OCI-LY7 (cell line): ENCODE results near the gene SV2B. TPM values are rescaled to one million over a fixed set of nuclear protein-coding genes. Genes with fewer than 3 reads are reported as not detected.

ENCODE experiments used
- BruUV-seq: library from RNA; stranded (reverse); fragments of 400-500 nt; replicated peaks from 2 replicates; lab custom pipeline; 2021; lab: Mats Ljungman, UMichigan
- CTCF ChIA-PET: fragments of 300-600 bp; sonication (Branson Sonifier 250); formaldehyde crosslinking; loops from one replicate; lab custom pipeline; 2022; ENCODE audit warnings: antibody characterized with exemption; ENCODE audit not compliant: unreplicated experiment; lab: Charles Lee
- POLR2A ChIA-PET: fragments of 300-600 bp; sonication (Branson Sonifier 250); formaldehyde crosslinking; loops from one replicate; lab custom pipeline; 2022; ENCODE audit warnings: antibody characterized with exemption; lab: Charles Lee
- DNase-seq: peaks from one replicate; pipeline ENCODE4 v3.0.0-alpha.2; 2015; ENCODE audit warnings: low spot score
- H2AFZ ChIP-seq: fragments of 200-600 bp; sonication (generic), shearing (Covaris generic); 2 replicates; pipeline ENCODE4 v1.6.1; 2014; ENCODE audit warnings: mild to moderate bottlenecking, antibody characterized with exemption, low read length, moderate library complexity
- H3K27ac ChIP-seq: fragments of 200-600 bp; sonication (generic); 2 replicates; pipeline ENCODE4 v1.5.1; 2014; ENCODE audit warnings: mixed run types, low read depth, mild to moderate bottlenecking, moderate library complexity, low read length, inconsistent platforms; ENCODE audit not compliant: poor library complexity, severe bottlenecking
- H3K36me3 ChIP-seq: fragments of 200-600 bp; sonication (generic); 2 replicates; pipeline ENCODE4 v1.6.1; 2014; ENCODE audit warnings: mild to moderate bottlenecking, antibody characterized with exemption, low read length, moderate library complexity, mixed read lengths; ENCODE audit not compliant: insufficient read depth
- H3K4me1 ChIP-seq: fragments of 200-600 bp; sonication (generic); 2 replicates; pipeline ENCODE4 v1.5.1; 2014; ENCODE audit warnings: mild to moderate bottlenecking, low read length; ENCODE audit not compliant: insufficient read depth, poor library complexity, severe bottlenecking
- H3K4me2 ChIP-seq: fragments of 200-600 bp; sonication (generic); 2 replicates; pipeline ENCODE4 v1.6.1; 2014; ENCODE audit warnings: mild to moderate bottlenecking, low read length
- H3K4me3 ChIP-seq: fragments of 200-600 bp; sonication (generic); 2 replicates; pipeline ENCODE4 v1.5.1; 2014; ENCODE audit warnings: mild to moderate bottlenecking, low read depth, low read length; ENCODE audit not compliant: poor library complexity, severe bottlenecking
- H3K79me2 ChIP-seq: fragments of 200-600 bp; sonication (generic); 2 replicates; pipeline ENCODE4 v1.6.1; 2016; ENCODE audit warnings: low read depth, mild to moderate bottlenecking, low read length, moderate library complexity, mixed read lengths; ENCODE audit not compliant: insufficient read depth
- H3K9me2 ChIP-seq: fragments of 200-600 bp; sonication (generic); 2 replicates; pipeline ENCODE4 v1.6.1; 2016; ENCODE audit warnings: mild to moderate bottlenecking, low read length, mixed read lengths; ENCODE audit not compliant: insufficient read depth
- H3K9me3 ChIP-seq: fragments of 200-600 bp; sonication (generic); 2 replicates; pipeline ENCODE4 v1.6.1; 2014; ENCODE audit warnings: mild to moderate bottlenecking, mixed run types, low read length, mixed read lengths
- H4K20me1 ChIP-seq: fragments of 200-600 bp; sonication (generic); 2 replicates; pipeline ENCODE4 v1.6.1; 2014; ENCODE audit warnings: mild to moderate bottlenecking, antibody characterized with exemption, low read length, moderate library complexity, mixed read lengths; ENCODE audit not compliant: insufficient read depth
- CTCF ChIP-seq: fragments of 200-600 bp; sonication (generic); conservative IDR thresholded peaks from 2 replicates; pipeline ENCODE4 v1.5.1; 2014; ENCODE audit warnings: mild to moderate bottlenecking, antibody characterized with exemption, low read length, moderate library complexity, mixed read lengths
- EZH2phosphoT487 ChIP-seq: fragments of 200-600 bp; sonication (generic); IDR thresholded peaks from 2 replicates; pipeline ENCODE4 v1.6.1; 2018; ENCODE audit warnings: low read depth, borderline replicate concordance, mild to moderate bottlenecking, mixed run types, antibody characterized with exemption, low read length, moderate library complexity, mixed read lengths
- intact Hi-C: fragments of 100-400 bp; cut with micrococcal nuclease; formaldehyde crosslinking; loops from one replicate; pipeline ENCODE4 v1.10.0; 2022; ENCODE audit not compliant: unreplicated experiment
- total RNA-seq, 2 experiments: library from RNA; depleted of rRNA in 1 of 2; stranded (reverse); fragments of >200 nt in 1 of 2; shearing (Covaris generic) in 1 of 2; gene quantifications; 2 replicates each; pipeline ENCODE4 v1.2.3, GENCODE V29; 2014 to 2022

Gene SV2B
- total RNA-seq, 2 experiments from 2014 or later = 0.15 TPM; not detected in 1

GRCh38 chr15:91113030-91113429 lies 13.0 kb downstream of the SV2B start:
- Histone ChIP-seq H3K79me2 (no peaks in the 10 kb centered on the region), H3K27ac (no peak overlapping the region), H3K4me2 (no peak overlapping the region), H2AFZ (no peak overlapping the region), H3K4me1 (no peaks in the 10 kb centered on the region), H3K9me2 (no peaks in the 10 kb centered on the region), H3K9me3 (no peaks in the 10 kb centered on the region), H3K36me3 (no peaks in the 10 kb centered on the region), H3K4me3 (no peak overlapping the region), H4K20me1 (no peaks in the 10 kb centered on the region)
- intact Hi-C loops = no loop called here
- no TSS peak for BruUV-seq
- no peak for DNase-seq
- POLR2A ChIA-PET = no interaction called here
- TF ChIP-seq CTCF (no peak), EZH2phosphoT487 (no peak)
- CTCF ChIA-PET = no interaction called here

GRCh38 chr15:91114301-91114700 lies 14.2 kb downstream of the SV2B start:
- H3K9me3 ChIP-seq = no peaks in the 10 kb centered on the region
- no peak for DNase-seq
- no peaks in the 10 kb centered on the region for H3K4me1 ChIP-seq
- H2AFZ ChIP-seq = no peak overlapping the region
- no peak overlapping the region for H3K4me3 ChIP-seq
- no TSS peak for BruUV-seq
- intact Hi-C loops = no loop called here
- no peaks in the 10 kb centered on the region for H3K79me2 ChIP-seq
- CTCF ChIA-PET = no interaction called here
- POLR2A ChIA-PET = no interaction called here
- no peak overlapping the region for H3K27ac ChIP-seq
- no peak overlapping the region for H3K4me2 ChIP-seq
- H4K20me1 ChIP-seq = no peaks in the 10 kb centered on the region
- no peaks in the 10 kb centered on the region for H3K36me3 ChIP-seq
- no peaks in the 10 kb centered on the region for H3K9me2 ChIP-seq
- TF ChIP-seq CTCF (no peak), EZH2phosphoT487 (no peak)

- H2AFZ ChIP-seq = no peak overlapping the region
- no peak overlapping the region for H3K4me3 ChIP-seq
- DNase-seq = no peak
- no peak overlapping the region for H3K27ac ChIP-seq
- H3K9me2 ChIP-seq = no peaks in the 10 kb centered on the region
- BruUV-seq = no TSS peak
- no peaks in the 10 kb centered on the region for H3K36me3 ChIP-seq
- H3K4me1 ChIP-seq = no peaks in the 10 kb centered on the region
- intact Hi-C loops = no loop called here
- POLR2A ChIA-PET = no interaction called here
- H3K9me3 ChIP-seq = no peaks in the 10 kb centered on the region
- CTCF ChIA-PET = no interaction called here
- H3K79me2 ChIP-seq = no peaks in the 10 kb centered on the region
- H3K4me2 ChIP-seq = no peak overlapping the region
- no peak for TF ChIP-seq EZH2phosphoT487
- no peak for TF ChIP-seq CTCF
- H4K20me1 ChIP-seq = no peaks in the 10 kb centered on the region
Observed at GRCh38 chr15:91116113-91117067, 16.3 kb downstream of the SV2B start.
